ENCODE data around the gene PLCL2.

PLCL2 gene

GRCh38 chr3:16888785-16889607 lies 4.2 kb downstream of the PLCL2 start:
- H2BK12ac ChIP-seq (ENCODE audit: low read length): no peak overlapping the region
- H3K9me3 ChIP-seq (ENCODE audit: insufficient read depth, low read depth, low read length): no peaks in the 10 kb centered on the region
- no peak overlapping the region for H3K4ac ChIP-seq (ENCODE audit: low read depth, low read length)
- no peak overlapping the region for H2BK5ac ChIP-seq (ENCODE audit: low read depth, low read length, poor library complexity)
- no peaks in the 10 kb centered on the region for H3K36me3 ChIP-seq (ENCODE audit: control insufficient read depth in 1 of 2, insufficient read depth in 2 of 2, low read length in 2 of 2)
- peaks cover 2% of the 10 kb centered on the region for H3K79me2 ChIP-seq (ENCODE audit: control insufficient read depth, insufficient read depth, low read length, poor library complexity)
- H2AFZ ChIP-seq (ENCODE audit: insufficient read depth, low read length, poor library complexity): no peak overlapping the region
- H2AK5ac ChIP-seq (ENCODE audit: low read length): no peak overlapping the region
- WGBS (ENCODE audit: extremely low coverage, insufficient coverage, insufficient read length): no CpG with 5 or more reads among the region's 9 CpGs
- peak; percentile 40 to 59 for DNase-seq
- no peak overlapping the region for H3K4me2 ChIP-seq (ENCODE audit: low read length)
- no peak overlapping the region for H4K12ac ChIP-seq (ENCODE audit: low read depth, low read length)
- no peak overlapping the region for H3K23ac ChIP-seq (ENCODE audit: low read length)
- H3K18ac ChIP-seq (ENCODE audit: low read length): no peak overlapping the region
- H2BK120ac ChIP-seq (ENCODE audit: insufficient read depth, low read length, poor library complexity): no peak overlapping the region
- no peak overlapping the region for H4K8ac ChIP-seq (ENCODE audit: low read depth, low read length)
- no peaks in the 10 kb centered on the region for H3K27me3 ChIP-seq (ENCODE audit: insufficient read depth, low read length)
- no peak overlapping the region for H3K14ac ChIP-seq (ENCODE audit: low read length)
- no peak overlapping the region for H3K27ac ChIP-seq (ENCODE audit: low read depth, low read length)
- H3K4me1 ChIP-seq (ENCODE audit: control insufficient read depth in 1 of 2, insufficient read depth in 2 of 2, low read length in 2 of 2): peaks cover 6 to 8% of the 10 kb centered on the region in 2 experiments
- peaks cover 11% of the 10 kb centered on the region for H3K79me1 ChIP-seq (ENCODE audit: low read length)
- no peak overlapping the region for H3K4me3 ChIP-seq (ENCODE audit: low read depth, low read length)
- no peak overlapping the region for H3K9ac ChIP-seq (ENCODE audit: low read length)
- no peak overlapping the region for H4K91ac ChIP-seq (ENCODE audit: low read depth, low read length)

- WGBS (ENCODE audit: extremely low coverage, insufficient coverage, insufficient read length): no CpG with 5 or more reads among the region's 5 CpGs
- H2AFZ ChIP-seq (ENCODE audit: insufficient read depth, low read length, poor library complexity): no peak overlapping the region
Observed at GRCh38 chr3:16890597-16891333, 6.0 kb downstream of the PLCL2 start.

GRCh38 chr3:16893618-16894200 lies 9.0 kb downstream of the PLCL2 start:
- Histone ChIP-seq H2AK5ac (ENCODE audit: low read length) (no peak overlapping the region), H3K14ac (ENCODE audit: low read length) (no peak overlapping the region), H4K91ac (ENCODE audit: low read depth, low read length) (no peak overlapping the region), H4K8ac (ENCODE audit: low read depth, low read length) (no peak overlapping the region), H4K12ac (ENCODE audit: low read depth, low read length) (no peak overlapping the region), H2BK5ac (ENCODE audit: low read depth, low read length, poor library complexity) (no peak overlapping the region), H3K36me3 (ENCODE audit: control insufficient read depth in 1 of 2, insufficient read depth in 2 of 2, low read length in 2 of 2) (no peaks in the 10 kb centered on the region), H3K4me3 (ENCODE audit: low read depth, low read length) (no peak overlapping the region), H3K18ac (ENCODE audit: low read length) (no peak overlapping the region), H3K9me3 (ENCODE audit: insufficient read depth, low read depth, low read length) (no peaks in the 10 kb centered on the region), H3K4ac (ENCODE audit: low read depth, low read length) (no peak overlapping the region), H3K4me2 (ENCODE audit: low read length) (no peak overlapping the region), H3K4me1 (ENCODE audit: control insufficient read depth in 1 of 2, insufficient read depth in 2 of 2, low read length in 2 of 2) (peaks cover 3 to 4% of the 10 kb centered on the region in 2 experiments), H3K23ac (ENCODE audit: low read length) (no peak overlapping the region), H3K27ac (ENCODE audit: low read depth, low read length) (no peak overlapping the region), H3K79me2 (ENCODE audit: control insufficient read depth, insufficient read depth, low read length, poor library complexity) (no peaks in the 10 kb centered on the region), H2BK12ac (ENCODE audit: low read length) (no peak overlapping the region), H3K9ac (ENCODE audit: low read length) (no peak overlapping the region), H2BK120ac (ENCODE audit: insufficient read depth, low read length, poor library complexity) (no peak overlapping the region), H3K79me1 (ENCODE audit: low read length) (no peaks in the 10 kb centered on the region), H2AFZ (ENCODE audit: insufficient read depth, low read length, poor library complexity) (no peak overlapping the region), H3K27me3 (ENCODE audit: insufficient read depth, low read length) (no peaks in the 10 kb centered on the region)
- DNase-seq: no peak
- WGBS (ENCODE audit: extremely low coverage, insufficient coverage, insufficient read length): no CpG with 5 or more reads among the region's 1 CpG

More at GRCh38 chr3:16890597-16891333, 6.0 kb downstream of the PLCL2 start:
- no peaks in the 10 kb centered on the region for H3K79me2 ChIP-seq (ENCODE audit: control insufficient read depth, insufficient read depth, low read length, poor library complexity)
- no peak overlapping the region for H4K12ac ChIP-seq (ENCODE audit: low read depth, low read length)
- no peak overlapping the region for H3K4ac ChIP-seq (ENCODE audit: low read depth, low read length)
- DNase-seq: no peak
- H3K4me3 ChIP-seq (ENCODE audit: low read depth, low read length): no peak overlapping the region
- H3K79me1 ChIP-seq (ENCODE audit: low read length): no peaks in the 10 kb centered on the region
- H4K91ac ChIP-seq (ENCODE audit: low read depth, low read length): no peak overlapping the region
- no peaks in the 10 kb centered on the region for H3K36me3 ChIP-seq (ENCODE audit: control insufficient read depth in 1 of 2, insufficient read depth in 2 of 2, low read length in 2 of 2)
- no peak overlapping the region for H3K23ac ChIP-seq (ENCODE audit: low read length)
- H2BK120ac ChIP-seq (ENCODE audit: insufficient read depth, low read length, poor library complexity): no peak overlapping the region
- no peak overlapping the region for H3K9ac ChIP-seq (ENCODE audit: low read length)
- H4K8ac ChIP-seq (ENCODE audit: low read depth, low read length): no peak overlapping the region
- H3K4me2 ChIP-seq (ENCODE audit: low read length): no peak overlapping the region
- no peak overlapping the region for H2BK5ac ChIP-seq (ENCODE audit: low read depth, low read length, poor library complexity)
- H2BK12ac ChIP-seq (ENCODE audit: low read length): no peak overlapping the region
- H3K4me1 ChIP-seq (ENCODE audit: control insufficient read depth in 1 of 2, insufficient read depth in 2 of 2, low read length in 2 of 2): peaks cover 3 to 4% of the 10 kb centered on the region in 2 experiments
- H3K27me3 ChIP-seq (ENCODE audit: insufficient read depth, low read length): no peaks in the 10 kb centered on the region
- no peaks in the 10 kb centered on the region for H3K9me3 ChIP-seq (ENCODE audit: insufficient read depth, low read depth, low read length)
- no peak overlapping the region for H3K27ac ChIP-seq (ENCODE audit: low read depth, low read length)
- H2AK5ac ChIP-seq (ENCODE audit: low read length): no peak overlapping the region
- no peak overlapping the region for H3K18ac ChIP-seq (ENCODE audit: low read length)
- no peak overlapping the region for H3K14ac ChIP-seq (ENCODE audit: low read length)

- Histone ChIP-seq H2AFZ (ENCODE audit: insufficient read depth, low read length, poor library complexity) (no peak overlapping the region), H3K4me1 (ENCODE audit: control insufficient read depth in 1 of 2, insufficient read depth in 2 of 2, low read length in 2 of 2) (no peaks in the 10 kb centered on the region), H3K4ac (ENCODE audit: low read depth, low read length) (no peak overlapping the region), H4K12ac (ENCODE audit: low read depth, low read length) (no peak overlapping the region), H3K27me3 (ENCODE audit: insufficient read depth, low read length) (no peaks in the 10 kb centered on the region), H3K36me3 (ENCODE audit: control insufficient read depth in 1 of 2, insufficient read depth in 2 of 2, low read length in 2 of 2) (no peaks in the 10 kb centered on the region), H4K8ac (ENCODE audit: low read depth, low read length) (no peak overlapping the region), H3K9ac (ENCODE audit: low read length) (no peak overlapping the region), H2BK5ac (ENCODE audit: low read depth, low read length, poor library complexity) (no peak overlapping the region), H4K91ac (ENCODE audit: low read depth, low read length) (no peak overlapping the region), H3K79me2 (ENCODE audit: control insufficient read depth, insufficient read depth, low read length, poor library complexity) (no peaks in the 10 kb centered on the region), H2BK120ac (ENCODE audit: insufficient read depth, low read length, poor library complexity) (no peak overlapping the region), H3K27ac (ENCODE audit: low read depth, low read length) (no peak overlapping the region), H3K18ac (ENCODE audit: low read length) (no peak overlapping the region), H3K4me2 (ENCODE audit: low read length) (no peak overlapping the region), H3K23ac (ENCODE audit: low read length) (no peak overlapping the region), H3K79me1 (ENCODE audit: low read length) (no peaks in the 10 kb centered on the region), H2BK12ac (ENCODE audit: low read length) (no peak overlapping the region), H2AK5ac (ENCODE audit: low read length) (no peak overlapping the region), H3K4me3 (ENCODE audit: low read depth, low read length) (no peak overlapping the region), H3K14ac (ENCODE audit: low read length) (no peak overlapping the region), H3K9me3 (ENCODE audit: insufficient read depth, low read depth, low read length) (no peaks in the 10 kb centered on the region)
- no peak for DNase-seq
- WGBS (ENCODE audit: extremely low coverage, insufficient coverage, insufficient read length): no CpG with 5 or more reads among the region's 5 CpGs
Observed at GRCh38 chr3:16896094-16896627, 11.4 kb downstream of the PLCL2 start.
